Measurements from ENCODE around the gene GNG13. TPM values are rescaled to one million over a fixed set of nuclear protein-coding genes. Genes with fewer than 3 reads are reported as not detected.
A peak's percentile ranks its signal among the peaks of the same experiment; 100 is the strongest.

Gene GNG13
- not detected for total RNA-seq
- not detected for total RNA-seq (2013)
- total RNA-seq: 0 to 0.10 (median 0) reads per million in 29 experiments

DNA sequence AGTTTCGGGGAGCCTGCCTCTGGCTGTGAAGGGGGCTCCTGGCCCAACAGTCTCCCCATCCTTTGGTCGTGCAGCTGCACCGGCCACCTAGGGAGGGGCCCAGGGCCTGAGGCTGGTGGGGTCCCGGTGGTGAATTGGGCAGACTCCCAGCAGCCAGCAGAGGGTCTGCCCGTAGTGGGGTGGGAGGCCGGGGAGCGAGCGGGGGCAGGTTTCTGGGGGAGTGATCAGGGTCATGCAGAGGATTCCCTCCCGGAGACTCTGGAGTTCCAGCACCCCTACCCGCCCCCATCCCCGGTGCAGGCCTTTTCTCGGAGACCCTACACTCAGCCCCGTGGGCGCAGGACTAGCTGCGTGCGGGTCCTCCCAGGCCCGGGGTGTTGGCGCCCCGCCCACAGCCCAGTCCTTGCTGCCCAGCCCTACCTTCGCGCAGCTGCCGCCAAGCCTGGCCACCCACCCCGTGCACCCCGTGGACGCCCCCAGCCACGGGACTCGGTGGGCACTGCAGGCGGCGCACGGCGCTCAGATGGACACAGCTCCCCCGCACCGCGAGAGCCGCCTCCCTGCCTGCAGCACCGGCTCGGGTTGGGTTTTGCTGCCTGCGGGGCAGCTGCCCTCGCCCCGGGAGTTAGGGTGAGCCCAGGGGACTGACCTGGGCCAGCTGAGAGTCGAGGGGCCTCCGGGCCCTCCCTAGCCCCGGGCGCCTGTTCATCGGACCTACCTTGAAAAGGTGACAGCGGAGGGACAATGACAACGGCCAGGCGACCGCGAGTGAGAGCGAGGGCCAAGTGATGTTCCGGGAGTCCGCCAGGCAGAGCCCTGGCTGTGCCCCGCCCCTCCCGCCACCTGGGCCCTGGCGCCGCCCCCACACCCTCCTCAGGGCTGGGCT, at the start of gene GNG13:
Gene GNG13, minus strand, starts transcription at position 787 of the 886 bp plus-strand sequence. CDS start 1,657 bp downstream, outside the sequence.
- peaks cover 0 to 66% of the 10 kb centered on the region in 2 experiments for H3K27me3 ChIP-seq (replicated peaks in 1 of 2; ENCODE audit: control insufficient read depth in 2 of 2, extremely low read depth in 1 of 2, insufficient read depth in 2 of 2, low read length in 1 of 2)
- H3K4me1 Mint-ChIP-seq: no peaks in the 10 kb centered on the region
- no peaks in the 10 kb centered on the region for H3K36me3 ChIP-seq (ENCODE audit: control insufficient read depth in 2 of 2, extremely low read depth in 1 of 2, insufficient read depth in 1 of 2, low read length in 1 of 2)
- ChIA-PET CTCF (no interaction called here), POLR2A (no interaction called here)
- WGBS (ENCODE audit: insufficient coverage): 7% methylated on average over 45 of the region's 57 CpGs
- H3K27ac ChIP-seq (ENCODE audit: low read length): no peak within 1 kb of the TSS
- no peaks in the 10 kb centered on the region for H3K36me3 Mint-ChIP-seq
- peaks cover 0 to 18% of the 10 kb centered on the region in 2 donors for H3K27me3 Mint-ChIP-seq
- no peaks in the 10 kb centered on the region for H3K9me3 Mint-ChIP-seq
- ATAC-seq (replicated peaks in 1 of 4) (peak in 1 of 4 experiments; percentile 12), DNase-seq (no peak)
- H3K9me3 ChIP-seq: no peaks in the 10 kb centered on the region
- H3K4me3 ChIP-seq (ENCODE audit: control insufficient read depth in 1 of 2, extremely low read depth in 1 of 2, low read length in 1 of 2): no peak within 1 kb of the TSS
- H3K4me1 ChIP-seq (ENCODE audit: control insufficient read depth in 1 of 2, extremely low read depth in 1 of 2, insufficient read depth in 2 of 2, low read length in 2 of 2): peaks cover 0 to 3% of the 10 kb centered on the region in 2 experiments
- no peak within 1 kb of the TSS for H3K27ac Mint-ChIP-seq
- H3K4me3 Mint-ChIP-seq: no peak within 1 kb of the TSS

GRCh38 chr16:848510-849253, 48.1 kb upstream of the GNG13 start:
- no peaks in the 10 kb centered on the region for H3K4me1 Mint-ChIP-seq
- H3K27me3 Mint-ChIP-seq: no peaks in the 10 kb centered on the region
- WGBS (ENCODE audit: insufficient coverage): 94% methylated on average over 43 of the region's 44 CpGs

GRCh38 chr16:847681-848445, 47.3 kb upstream of the GNG13 start:
- H3K4me1 Mint-ChIP-seq: no peaks in the 10 kb centered on the region
- H3K27ac ChIP-seq (ENCODE audit: low read length): no peak overlapping the region
- no peak overlapping the region for H3K4me3 ChIP-seq (ENCODE audit: control insufficient read depth in 1 of 2, extremely low read depth in 1 of 2, low read length in 1 of 2)
- no peaks in the 10 kb centered on the region for H3K4me1 ChIP-seq (ENCODE audit: control insufficient read depth in 1 of 2, extremely low read depth in 1 of 2, insufficient read depth in 2 of 2, low read length in 2 of 2)
- WGBS (ENCODE audit: insufficient coverage): 93% methylated on average over 32 of the region's 33 CpGs
- no peaks in the 10 kb centered on the region for H3K36me3 Mint-ChIP-seq
- DNase-seq (no peak), ATAC-seq (replicated peaks in 1 of 4) (no peak)
- no peaks in the 10 kb centered on the region for H3K36me3 ChIP-seq (ENCODE audit: control insufficient read depth in 2 of 2, extremely low read depth in 1 of 2, insufficient read depth in 1 of 2, low read length in 1 of 2)
- no peaks in the 10 kb centered on the region for H3K27me3 Mint-ChIP-seq
- CTCF ChIA-PET: no interaction called here
- POLR2A ChIA-PET: no interaction called here
- H3K9me3 ChIP-seq: peaks cover 3% of the 10 kb centered on the region
- H3K4me3 Mint-ChIP-seq: no peak overlapping the region
- H3K27ac Mint-ChIP-seq: no peak overlapping the region
- H3K27me3 ChIP-seq (replicated peaks in 1 of 2; ENCODE audit: control insufficient read depth in 2 of 2, extremely low read depth in 1 of 2, insufficient read depth in 2 of 2, low read length in 1 of 2): peaks cover 0 to 8% of the 10 kb centered on the region in 2 experiments
- no peaks in the 10 kb centered on the region for H3K9me3 Mint-ChIP-seq

More at GRCh38 chr16:848510-849253, 48.1 kb upstream of the GNG13 start:
- Mint-ChIP-seq H3K27ac (no peak overlapping the region), H3K9me3 (no peaks in the 10 kb centered on the region), H3K4me3 (no peak overlapping the region), H3K36me3 (peaks cover 3% of the 10 kb centered on the region)
- Histone ChIP-seq H3K4me3 (ENCODE audit: control insufficient read depth in 1 of 2, extremely low read depth in 1 of 2, low read length in 1 of 2) (no peak overlapping the region), H3K27me3 (replicated peaks in 1 of 2; ENCODE audit: control insufficient read depth in 2 of 2, extremely low read depth in 1 of 2, insufficient read depth in 2 of 2, low read length in 1 of 2) (peaks cover 0 to 6% of the 10 kb centered on the region in 2 experiments), H3K27ac (ENCODE audit: low read length) (no peak overlapping the region), H3K9me3 (peaks cover 3% of the 10 kb centered on the region), H3K4me1 (ENCODE audit: control insufficient read depth in 1 of 2, extremely low read depth in 1 of 2, insufficient read depth in 2 of 2, low read length in 2 of 2) (no peaks in the 10 kb centered on the region), H3K36me3 (ENCODE audit: control insufficient read depth in 2 of 2, extremely low read depth in 1 of 2, insufficient read depth in 1 of 2, low read length in 1 of 2) (no peaks in the 10 kb centered on the region)
- DNase-seq (no peak), ATAC-seq (replicated peaks in 1 of 4) (no peak)
- ChIA-PET CTCF (no interaction called here), POLR2A (no interaction called here)

GRCh38 chr16:847151-847550, 46.6 kb upstream of the GNG13 start:
- ATAC-seq (replicated peaks in 1 of 4): no peak

DNA sequence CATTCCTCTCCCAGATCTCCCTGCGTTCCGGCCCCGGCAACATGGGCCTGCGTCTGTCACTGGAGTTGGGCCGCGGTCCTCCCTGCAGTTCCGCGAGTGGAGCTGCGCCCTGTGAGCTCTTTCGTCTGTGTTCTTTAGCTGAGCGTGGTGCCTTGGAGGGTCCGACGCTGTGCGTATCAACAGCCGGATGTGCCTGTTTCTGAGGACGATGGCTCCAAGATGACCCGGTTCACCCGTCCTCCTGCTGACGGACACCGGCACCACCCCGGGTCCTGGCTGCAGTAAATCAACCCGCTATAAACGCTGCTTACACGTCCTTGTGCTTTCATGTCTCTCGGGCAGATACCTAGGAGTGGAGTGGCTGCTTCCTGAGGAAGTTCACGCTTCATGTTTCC, 44.8 kb upstream of the GNG13 start:
- POLR2A ChIA-PET: no interaction called here
- WGBS (ENCODE audit: insufficient coverage): 58% methylated on average over 25 of the region's 26 CpGs

More at GRCh38 chr16:847151-847550, 46.6 kb upstream of the GNG13 start:
- H3K36me3 Mint-ChIP-seq: no peaks in the 10 kb centered on the region
- no peak overlapping the region for H3K27ac Mint-ChIP-seq
- H3K27me3 Mint-ChIP-seq: no peaks in the 10 kb centered on the region
- 95% methylated on average over 4 of the region's 10 CpGs for WGBS (ENCODE audit: insufficient coverage)
- no peak for DNase-seq
- H3K4me3 ChIP-seq (ENCODE audit: control insufficient read depth in 1 of 2, extremely low read depth in 1 of 2, low read length in 1 of 2): no peak overlapping the region
- ChIA-PET CTCF (no interaction called here), POLR2A (no interaction called here)
- H3K27me3 ChIP-seq (replicated peaks in 1 of 2; ENCODE audit: control insufficient read depth in 2 of 2, extremely low read depth in 1 of 2, insufficient read depth in 2 of 2, low read length in 1 of 2): peaks cover 0 to 16% of the 10 kb centered on the region in 2 experiments
- H3K9me3 ChIP-seq: peaks cover 3% of the 10 kb centered on the region
- H3K27ac ChIP-seq (ENCODE audit: low read length): no peak overlapping the region
- no peaks in the 10 kb centered on the region for H3K4me1 ChIP-seq (ENCODE audit: control insufficient read depth in 1 of 2, extremely low read depth in 1 of 2, insufficient read depth in 2 of 2, low read length in 2 of 2)
- H3K36me3 ChIP-seq (ENCODE audit: control insufficient read depth in 2 of 2, extremely low read depth in 1 of 2, insufficient read depth in 1 of 2, low read length in 1 of 2): no peaks in the 10 kb centered on the region
- no peak overlapping the region for H3K4me3 Mint-ChIP-seq
- H3K4me1 Mint-ChIP-seq: no peaks in the 10 kb centered on the region
- no peaks in the 10 kb centered on the region for H3K9me3 Mint-ChIP-seq

More for the DNA sequence above, 44.8 kb upstream of the GNG13 start:
- Histone ChIP-seq H3K4me3 (ENCODE audit: control insufficient read depth in 1 of 2, extremely low read depth in 1 of 2, low read length in 1 of 2) (no peak overlapping the region), H3K9me3 (peaks cover 3% of the 10 kb centered on the region), H3K4me1 (ENCODE audit: control insufficient read depth in 1 of 2, extremely low read depth in 1 of 2, insufficient read depth in 2 of 2, low read length in 2 of 2) (no peaks in the 10 kb centered on the region), H3K27ac (ENCODE audit: low read length) (no peak overlapping the region), H3K27me3 (replicated peaks in 1 of 2; ENCODE audit: control insufficient read depth in 2 of 2, extremely low read depth in 1 of 2, insufficient read depth in 2 of 2, low read length in 1 of 2) (peaks cover 0 to 29% of the 10 kb centered on the region in 2 experiments), H3K36me3 (ENCODE audit: control insufficient read depth in 2 of 2, extremely low read depth in 1 of 2, insufficient read depth in 1 of 2, low read length in 1 of 2) (no peaks in the 10 kb centered on the region)
- Mint-ChIP-seq H3K4me1 (no peaks in the 10 kb centered on the region), H3K27ac (no peak overlapping the region), H3K4me3 (no peak overlapping the region), H3K27me3 (no peaks in the 10 kb centered on the region), H3K36me3 (no peaks in the 10 kb centered on the region), H3K9me3 (no peaks in the 10 kb centered on the region)
- CTCF ChIA-PET: no interaction called here
- no peak for DNase-seq
- no peak for ATAC-seq (replicated peaks in 1 of 4)
